HTERT RPE-1 (cell line): ENCODE measurements around the gene ME1.
"Not testable (repeated sequence)": the region's sequence is repeated elsewhere in the genome, so short reads cannot be mapped to it uniquely, and the experiment has no call there.

Experiments
- in situ Hi-C: fragments of 300-500 bp; cut with MboI; formaldehyde crosslinking; loops from 4 replicates; pipeline ENCODE4 v1.14.3; 2020; ENCODE audit warnings: low sequenced_read_pairs

Gene ME1

GRCh38 chr6:83432636-83433035 is 1.8 kb upstream of the ME1 start:
- in situ Hi-C loops, result no loop called here

GRCh38 chr6:83431545-83432155 is 799 bp upstream of the ME1 start:
- in situ Hi-C loops, result no loop called here

- in situ Hi-C loops, result no loop called here
Measured at GRCh38 chr6:83429857-83430610, 817 bp downstream of the ME1 start.

- in situ Hi-C loops, result no loop called here
Measured at GRCh38 chr6:83429269-83429668, 1.6 kb downstream of the ME1 start.

GRCh38 chr6:83424392-83425018 is 6.3 kb downstream of the ME1 start:
- in situ Hi-C loops, result no loop called here

GRCh38 chr6:83417880-83418663 is 12.8 kb downstream of the ME1 start:
- in situ Hi-C loops, result no loop called here

- in situ Hi-C loops, result no loop called here
Measured at GRCh38 chr6:83413068-83413467, 17.8 kb downstream of the ME1 start.

GRCh38 chr6:83411731-83412130 is 19.1 kb downstream of the ME1 start:
- in situ Hi-C loops, result no loop called here

GRCh38 chr6:83403191-83403590 is 27.7 kb downstream of the ME1 start:
- in situ Hi-C loops, result no loop called here

- in situ Hi-C loops, result no loop called here
Measured at GRCh38 chr6:83389606-83390005, 41.2 kb downstream of the ME1 start.

GRCh38 chr6:83385473-83385872 is 45.4 kb downstream of the ME1 start:
- in situ Hi-C loops, result no loop called here

- in situ Hi-C loops, result no loop called here
Measured at GRCh38 chr6:83384751-83385150, 46.1 kb downstream of the ME1 start.

- in situ Hi-C loops, result no loop called here
Measured at GRCh38 chr6:83381949-83382348, 48.9 kb downstream of the ME1 start.

- in situ Hi-C loops, result no loop called here
Measured at GRCh38 chr6:83378621-83379388, 52.0 kb downstream of the ME1 start.

- in situ Hi-C loops, result no loop called here
Measured at GRCh38 chr6:83371423-83371822, 59.4 kb downstream of the ME1 start.

GRCh38 chr6:83370567-83370966 is 60.3 kb downstream of the ME1 start:
- in situ Hi-C loops, result no loop called here

- in situ Hi-C loops, result no loop called here
Measured at GRCh38 chr6:83369692-83370091, 61.2 kb downstream of the ME1 start.

- in situ Hi-C loops, result no loop called here
Measured at GRCh38 chr6:83368577-83368976, 62.3 kb downstream of the ME1 start.

- in situ Hi-C loops, result no loop called here
Measured at GRCh38 chr6:83367104-83367503, 63.7 kb downstream of the ME1 start.

- in situ Hi-C loops, result no loop called here
Measured at GRCh38 chr6:83365931-83366330, 64.9 kb downstream of the ME1 start.

- in situ Hi-C loops, result not testable (repeated sequence)
Measured at GRCh38 chr6:83362349-83362748, 68.5 kb downstream of the ME1 start.
